CD14-positive monocyte (primary cell): ENCODE results near the gene OPTC. TPM values are rescaled to one million over a fixed set of nuclear protein-coding genes. Genes with fewer than 3 reads are reported as not detected.

Experiments used
- DNase-seq, 3 donors: peaks; one replicate each; pipeline ENCODE4 v3.0.0-alpha.2; 2011 to 2022
- H2AFZ ChIP-seq: 2 replicates; pipeline ENCODE4 v1.6.0; 2012; ENCODE audit warnings: mild to moderate bottlenecking, low read depth, low read length, inconsistent platforms; ENCODE audit not compliant: insufficient read depth, poor library complexity, severe bottlenecking
- H3K27ac ChIP-seq, 2 donors: 1 replicate in 1 of 2; 2 replicates in 1 of 2; pipeline ENCODE4 v1.5.1; 2012 to 2013; ENCODE audit warnings: low read length in 2 of 2, control low read depth in 1 of 2, inconsistent platforms in 1 of 2, low read depth in 1 of 2, mild to moderate bottlenecking in 1 of 2
- H3K27me3 ChIP-seq, 2 donors: one replicate each; pipeline versions ENCODE4 v1.6.0 to v1.6.1; 2011 to 2013; ENCODE audit warnings: low read length in 2 of 2; ENCODE audit not compliant: control insufficient read depth in 2 of 2, insufficient read depth in 2 of 2
- H3K36me3 ChIP-seq, 2 donors: replicated peaks in 1 of 2; 1 replicate in 1 of 2; 2 replicates in 1 of 2; pipeline versions ENCODE4 v1.5.1 to v1.6.1; 2012 to 2013; ENCODE audit warnings: low read length in 2 of 2, control low read depth in 1 of 2, inconsistent platforms in 1 of 2, mild to moderate bottlenecking in 1 of 2; ENCODE audit not compliant: insufficient read depth in 2 of 2, control insufficient read depth in 1 of 2
- H3K4me1 ChIP-seq, 2 donors: 1 replicate in 1 of 2; 2 replicates in 1 of 2; pipeline versions ENCODE4 v1.5.1 to v1.6.1; 2012 to 2013; ENCODE audit warnings: low read length in 2 of 2, control low read depth in 1 of 2, inconsistent platforms in 1 of 2, mild to moderate bottlenecking in 1 of 2, moderate library complexity in 1 of 2; ENCODE audit not compliant: insufficient read depth in 2 of 2, control insufficient read depth in 1 of 2
- H3K4me2 ChIP-seq: replicated peaks from 2 replicates; pipeline ENCODE3; 2012; ENCODE audit warnings: low read length, moderate library complexity, mild to moderate bottlenecking; ENCODE audit not compliant: poor library complexity, severe bottlenecking; ENCODE audit errors: extremely low read depth
- H3K4me3 ChIP-seq, 3 experiments: fragments of 200-600 bp in 1 of 3; sonication (generic) in 1 of 3; replicated peaks in 1 of 3; 1 replicate in 2 of 3; 2 replicates in 1 of 3; pipeline ENCODE4 v1.5.1; 2011 to 2013; ENCODE audit warnings: low read length in 3 of 3, mild to moderate bottlenecking in 3 of 3, control low read depth in 2 of 3, low read depth in 2 of 3, inconsistent platforms in 1 of 3, moderate library complexity in 1 of 3
- H3K79me2 ChIP-seq: 2 replicates; pipeline ENCODE4 v1.6.0; 2012; ENCODE audit warnings: mild to moderate bottlenecking, control low read depth, inconsistent platforms, low read length, moderate library complexity; ENCODE audit not compliant: insufficient read depth
- H3K9ac ChIP-seq: 2 replicates; pipeline ENCODE4 v1.6.0; 2017; ENCODE audit warnings: low read length, mild to moderate bottlenecking; ENCODE audit not compliant: insufficient read depth, poor library complexity, severe bottlenecking
- H3K9me3 ChIP-seq, 2 donors: replicated peaks in 1 of 2; 1 replicate in 1 of 2; 2 replicates in 1 of 2; pipeline versions ENCODE4 v1.5.1 to v1.6.1; 2012 to 2013; ENCODE audit warnings: low read length in 2 of 2, control low read depth in 1 of 2; ENCODE audit not compliant: control insufficient read depth in 1 of 2, insufficient read depth in 1 of 2
- H4K20me1 ChIP-seq: 2 replicates; pipeline ENCODE4 v1.6.0; 2012; ENCODE audit warnings: mild to moderate bottlenecking, low read length, control low read depth, moderate library complexity; ENCODE audit not compliant: insufficient read depth
- H3K27ac Mint-ChIP-seq, 7 donors: one replicate each; pipeline ENCODE4 v1.8.0; 2020; ENCODE audit warnings: mild to moderate bottlenecking in 7 of 7, mixed read lengths in 7 of 7, moderate library complexity in 6 of 7, inconsistent platforms in 2 of 7
- H3K27me3 Mint-ChIP-seq, 3 donors: one replicate each; pipeline ENCODE4 v1.8.0; 2021 to 2022; ENCODE audit warnings: low read depth in 3 of 3, mild to moderate bottlenecking in 3 of 3, mixed read lengths in 3 of 3, moderate library complexity in 3 of 3, inconsistent platforms in 1 of 3
- H3K36me3 Mint-ChIP-seq, 2 donors: one replicate each; pipeline ENCODE4 v1.8.0; 2020; ENCODE audit warnings: mixed read lengths in 2 of 2, inconsistent platforms in 1 of 2, mild to moderate bottlenecking in 1 of 2
- H3K4me1 Mint-ChIP-seq: one replicate; pipeline ENCODE4 v1.8.0; 2020; ENCODE audit warnings: mild to moderate bottlenecking, mixed read lengths
- H3K4me3 Mint-ChIP-seq, 2 donors: one replicate each; pipeline ENCODE4 v1.8.0; 2020; ENCODE audit warnings: mild to moderate bottlenecking in 2 of 2, mixed read lengths in 2 of 2, moderate library complexity in 1 of 2
- H3K9me3 Mint-ChIP-seq, 7 donors: one replicate each; pipeline ENCODE4 v1.8.0; 2020 to 2022; ENCODE audit warnings: mixed read lengths in 7 of 7, mild to moderate bottlenecking in 6 of 7, moderate library complexity in 6 of 7, inconsistent platforms in 2 of 7
- WGBS: methylation state at CpG from one replicate; pipeline ENCODE4 v1.1.5; 2013; ENCODE audit warnings: missing lambda C conversion rate; ENCODE audit not compliant: insufficient coverage; 5-methylcytosine and 5-hydroxymethylcytosine counted together
- intact Hi-C, 2 donors: fragments of 100-400 bp; cut with micrococcal nuclease; formaldehyde crosslinking; loops; one replicate each; pipeline versions ENCODE4 v1.15.0 to v1.15.1; 2023
- polyA plus RNA-seq, 3 donors: library from polyadenylated mRNA; depleted of rRNA in 1 of 3; unstranded in 2 of 3; stranded (reverse) in 1 of 3; fragments of 300-500 nt in 2 of 3; fragments of >200 nt in 1 of 3; fragmentation: Illumina TruSeq in 2 of 3; gene quantifications; 1 replicate in 2 of 3; 2 replicates in 1 of 3; pipeline ENCODE4 v1.2.3, GENCODE V29; 2012 to 2021
- TF ChIP-seq, protein P1 (sequence below): fragments of 200-600 bp; IDR thresholded peaks from one replicate; pipeline ENCODE4 v1.8.0; 2022; ENCODE audit warnings: antibody characterized with exemption, mild to moderate bottlenecking

OPTC gene
- polyA plus RNA-seq, 3 donors, result not detected

DNA sequence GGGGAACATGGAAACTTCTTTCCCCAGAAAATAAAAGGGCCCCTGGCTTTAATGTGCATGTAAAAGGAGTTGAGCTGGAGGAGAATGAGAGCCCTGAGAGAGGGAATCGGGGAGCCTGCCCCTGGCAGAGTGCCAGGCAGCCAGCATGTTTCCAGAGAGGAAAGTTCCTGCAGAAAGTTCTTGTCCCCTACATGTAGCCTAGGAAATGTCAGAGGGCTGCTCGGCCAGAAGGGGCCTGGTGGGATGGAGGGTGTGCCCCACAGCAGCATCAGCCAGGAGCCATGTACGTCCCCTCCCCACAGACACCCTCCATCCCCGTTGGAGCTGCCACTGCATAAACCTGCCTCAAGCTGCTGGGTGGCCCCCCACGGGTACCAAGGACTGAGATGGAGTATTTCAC is 23.7 kb upstream of the OPTC start:
- Histone ChIP-seq H3K4me3 (no peak overlapping the region), H3K9me3 (no peaks in the 10 kb centered on the region), H3K27ac (no peak overlapping the region), H3K79me2 (no peaks in the 10 kb centered on the region), H4K20me1 (no peaks in the 10 kb centered on the region), H3K4me2 (no peak overlapping the region), H3K9ac (no peak overlapping the region), H3K27me3 (peaks cover 0 to 2% of the 10 kb centered on the region in 2 donors), H3K36me3 (no peaks in the 10 kb centered on the region), H2AFZ (no peak overlapping the region), H3K4me1 (no peaks in the 10 kb centered on the region)
- 65% methylated on average over 2 of the region's 5 CpGs for WGBS
- TF ChIP-seq, protein P1, sequence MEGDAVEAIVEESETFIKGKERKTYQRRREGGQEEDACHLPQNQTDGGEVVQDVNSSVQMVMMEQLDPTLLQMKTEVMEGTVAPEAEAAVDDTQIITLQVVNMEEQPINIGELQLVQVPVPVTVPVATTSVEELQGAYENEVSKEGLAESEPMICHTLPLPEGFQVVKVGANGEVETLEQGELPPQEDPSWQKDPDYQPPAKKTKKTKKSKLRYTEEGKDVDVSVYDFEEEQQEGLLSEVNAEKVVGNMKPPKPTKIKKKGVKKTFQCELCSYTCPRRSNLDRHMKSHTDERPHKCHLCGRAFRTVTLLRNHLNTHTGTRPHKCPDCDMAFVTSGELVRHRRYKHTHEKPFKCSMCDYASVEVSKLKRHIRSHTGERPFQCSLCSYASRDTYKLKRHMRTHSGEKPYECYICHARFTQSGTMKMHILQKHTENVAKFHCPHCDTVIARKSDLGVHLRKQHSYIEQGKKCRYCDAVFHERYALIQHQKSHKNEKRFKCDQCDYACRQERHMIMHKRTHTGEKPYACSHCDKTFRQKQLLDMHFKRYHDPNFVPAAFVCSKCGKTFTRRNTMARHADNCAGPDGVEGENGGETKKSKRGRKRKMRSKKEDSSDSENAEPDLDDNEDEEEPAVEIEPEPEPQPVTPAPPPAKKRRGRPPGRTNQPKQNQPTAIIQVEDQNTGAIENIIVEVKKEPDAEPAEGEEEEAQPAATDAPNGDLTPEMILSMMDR, result no peak
- intact Hi-C loops, result no loop called here
- Mint-ChIP-seq H3K9me3 (no peaks in the 10 kb centered on the region), H3K36me3 (no peaks in the 10 kb centered on the region), H3K27ac (no peak overlapping the region), H3K4me1 (peaks cover 8% of the 10 kb centered on the region), H3K4me3 (peak overlapping the region in 1 of 2 donors; percentile 16), H3K27me3 (peaks cover 11 to 29% (median 12%) of the 10 kb centered on the region in 3 donors)
- no peak for DNase-seq

DNA sequence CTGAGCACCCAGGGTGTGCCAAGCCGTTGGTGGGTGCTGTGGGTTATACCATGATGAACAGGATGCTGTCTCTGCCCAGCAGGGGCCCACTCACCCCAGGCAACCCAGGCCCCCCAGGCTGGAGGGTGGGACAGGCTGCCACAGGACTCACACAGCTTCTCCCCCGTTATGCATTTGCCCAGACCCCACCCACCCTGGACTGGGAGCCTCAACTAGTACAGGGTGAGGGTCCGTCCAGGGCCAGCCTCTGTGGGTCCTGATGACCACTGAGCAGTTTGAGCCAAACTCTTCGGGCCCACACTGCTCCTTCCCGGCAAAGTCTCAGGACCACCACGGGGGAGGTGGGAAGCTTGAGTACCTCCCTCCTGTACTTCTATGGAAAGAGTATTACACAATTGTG is 22.1 kb upstream of the OPTC start:
- TF ChIP-seq, protein P1, result no peak
- no peak overlapping the region for H2AFZ ChIP-seq
- H3K79me2 ChIP-seq, result no peaks in the 10 kb centered on the region
- Mint-ChIP-seq H3K27me3 (peaks cover 11 to 37% (median 12%) of the 10 kb centered on the region in 3 donors), H3K4me3 (no peak overlapping the region), H3K9me3 (no peaks in the 10 kb centered on the region), H3K27ac (no peak overlapping the region), H3K36me3 (no peaks in the 10 kb centered on the region), H3K4me1 (peaks cover 5% of the 10 kb centered on the region)
- intact Hi-C loops, result no loop called here
- no peaks in the 10 kb centered on the region for H3K4me1 ChIP-seq
- no peaks in the 10 kb centered on the region for H3K9me3 ChIP-seq
- no peak for DNase-seq
- no peaks in the 10 kb centered on the region for H3K36me3 ChIP-seq
- H4K20me1 ChIP-seq, result no peaks in the 10 kb centered on the region
- no peak overlapping the region for H3K4me3 ChIP-seq
- no peak overlapping the region for H3K27ac ChIP-seq
- H3K27me3 ChIP-seq, result peaks cover 0 to 2% of the 10 kb centered on the region in 2 donors
- no peak overlapping the region for H3K4me2 ChIP-seq
- 100% methylated on average over 2 of the region's 6 CpGs for WGBS
- H3K9ac ChIP-seq, result no peak overlapping the region
